Gastroesophageal sphincter (tissue), 4 donors: ENCODE results near the gene C17orf114. TPM values are rescaled to one million over a fixed set of nuclear protein-coding genes. Genes with fewer than 3 reads are reported as not detected.

ENCODE experiments used
- ATAC-seq: fragments of 150-250 bp; one replicate; pipeline ENCODE4 v1.9.1; 2016; ENCODE audit warnings: mild to moderate bottlenecking, moderate library complexity
- H3K27ac ChIP-seq, 4 donors: fragments of 200-600 bp; sonication (generic) in 3 of 4; 1 replicate in 3 of 4; 2 replicates in 1 of 4; pipeline ENCODE4 v1.5.1; 2016 to 2019
- H3K27me3 ChIP-seq: fragments of 200-600 bp; sonication (generic); one replicate; pipeline ENCODE4 v1.5.1; 2019
- H3K36me3 ChIP-seq, 2 donors: fragments of 200-600 bp; sonication (generic); one replicate each; pipeline ENCODE4 v1.5.1; 2019; ENCODE audit warnings: control low read depth in 1 of 2
- H3K4me1 ChIP-seq, 3 donors: fragments of 200-600 bp; sonication (generic); 1 replicate in 2 of 3; 2 replicates in 1 of 3; pipeline ENCODE4 v1.5.1; 2016 to 2019; ENCODE audit warnings: control low read depth in 2 of 3
- H3K4me3 ChIP-seq, 2 donors: fragments of 200-600 bp; sonication (generic); one replicate each; pipeline ENCODE4 v1.5.1; 2019; ENCODE audit warnings: mild to moderate bottlenecking in 1 of 2, moderate library complexity in 1 of 2
- H3K9me3 ChIP-seq, 3 donors: fragments of 200-600 bp; sonication (generic); one replicate each; pipeline ENCODE4 v1.5.1; 2017 to 2019; ENCODE audit warnings: control low read depth in 2 of 3
- CTCF ChIP-seq, 4 experiments: fragments of 200-600 bp in 2 of 4; fragments of 450-650 bp in 2 of 4; sonication (generic) in 1 of 4; IDR thresholded peaks; one replicate each; pipeline ENCODE4 v1.5.1; 2017 to 2019; ENCODE audit warnings: antibody characterized with exemption in 4 of 4, mild to moderate bottlenecking in 2 of 4, moderate library complexity in 2 of 4
- EP300 ChIP-seq: sonication (generic); formaldehyde crosslinking; IDR thresholded peaks from one replicate; pipeline ENCODE4 v1.6.1; 2017; ENCODE audit warnings: antibody characterized with exemption, mild to moderate bottlenecking
- POLR2A ChIP-seq, 2 donors: fragments of 450-650 bp; IDR thresholded peaks; one replicate each; pipeline ENCODE4 v1.6.1; 2017; ENCODE audit warnings: antibody characterized with exemption in 2 of 2, mild to moderate bottlenecking in 2 of 2, moderate library complexity in 1 of 2
- POLR2AphosphoS5 ChIP-seq: sonication (generic); formaldehyde crosslinking; IDR thresholded peaks from one replicate; pipeline ENCODE4 v1.6.1; 2017; ENCODE audit warnings: antibody characterized with exemption
- WGBS, 2 donors: methylation state at CpG; one replicate each; pipeline ENCODE4 v1.1.5; 2018; ENCODE audit warnings: low coverage in 1 of 2; 5-methylcytosine and 5-hydroxymethylcytosine counted together
- total RNA-seq, 4 donors: library from RNA; depleted of rRNA; stranded (reverse); fragments of >200 nt; gene quantifications; one replicate each; pipeline ENCODE4 v1.1.0, GENCODE V29; 2016

The C17orf114 gene

DNA sequence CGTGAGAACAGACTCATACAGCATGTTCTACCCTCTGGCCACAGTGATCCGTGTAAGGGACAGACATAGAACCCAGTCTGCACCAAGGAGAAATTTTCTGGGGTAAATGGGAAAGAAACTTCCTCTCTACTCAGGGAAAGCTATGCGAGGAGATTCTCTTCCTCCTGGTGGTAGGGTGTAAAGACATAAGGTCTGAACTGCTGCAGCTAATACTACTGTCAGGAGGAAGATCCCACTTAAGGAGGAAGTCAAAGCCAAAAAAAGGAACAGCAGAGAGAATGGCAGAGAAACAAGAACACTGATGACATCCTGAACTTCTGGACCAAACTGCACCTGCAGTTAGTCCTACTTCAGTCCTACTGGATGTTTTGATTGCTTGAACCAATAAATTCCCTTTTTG lies 37.5 kb downstream of the C17orf114 start:
- Histone ChIP-seq H3K9me3 (no peaks in the 10 kb centered on the region), H3K36me3 (no peaks in the 10 kb centered on the region), H3K27ac (peak overlapping the region in 1 of 4 donors; percentile 33), H3K4me1 (no peaks in the 10 kb centered on the region), H3K27me3 (peaks cover 39% of the 10 kb centered on the region), H3K4me3 (no peak overlapping the region)
- TF ChIP-seq POLR2AphosphoS5, result no peak
- TF ChIP-seq POLR2A (IDR thresholded peaks at IDR 0.05), result no peak
- TF ChIP-seq EP300, result no peak
- TF ChIP-seq CTCF (IDR thresholded peaks at IDR 0.05), result no peak
- WGBS, 2 donors, result 47 to 58% methylated on average over 2 of the region's 3 CpGs
- ATAC-seq, result peak; percentile 60

GRCh38 chr17:4759776-4760236 lies 42.3 kb downstream of the C17orf114 start:
- no peak for TF ChIP-seq CTCF (IDR thresholded peaks at IDR 0.05)
- no peak for TF ChIP-seq POLR2A (IDR thresholded peaks at IDR 0.05)
- TF ChIP-seq POLR2AphosphoS5, result no peak
- TF ChIP-seq EP300, result no peak
- peaks cover 74% of the 10 kb centered on the region for H3K27me3 ChIP-seq
- H3K4me1 ChIP-seq, result no peaks in the 10 kb centered on the region
- H3K4me3 ChIP-seq, result no peak overlapping the region
- H3K9me3 ChIP-seq, result no peaks in the 10 kb centered on the region
- peak; percentile 43 for ATAC-seq
- no peak overlapping the region for H3K27ac ChIP-seq
- WGBS, 2 donors, result 60 to 87% methylated on average over 5 to 7 of the region's 10 CpGs
- H3K36me3 ChIP-seq, result no peaks in the 10 kb centered on the region

- Histone ChIP-seq H3K4me1 (peaks cover 0 to 1% (median 0%) of the 10 kb centered on the region in 3 donors), H3K27ac (no peak overlapping the region), H3K27me3 (peaks cover 89% of the 10 kb centered on the region), H3K9me3 (no peaks in the 10 kb centered on the region), H3K36me3 (no peaks in the 10 kb centered on the region), H3K4me3 (no peak overlapping the region)
- TF ChIP-seq EP300 (no peak), POLR2AphosphoS5 (no peak), CTCF (IDR thresholded peaks at IDR 0.05) (no peak), POLR2A (IDR thresholded peaks at IDR 0.05) (no peak)
- ATAC-seq, result no peak
- WGBS, 2 donors, result 50 to 72% methylated on average over 1 of the region's 1 CpG
These were observed 48.7 kb downstream of the C17orf114 start for GRCh38 chr17:4753392-4753791.

GRCh38 chr17:4751932-4752331 lies 50.2 kb downstream of the C17orf114 start:
- Histone ChIP-seq H3K9me3 (no peaks in the 10 kb centered on the region), H3K27me3 (peaks cover 86% of the 10 kb centered on the region), H3K4me3 (no peak overlapping the region), H3K27ac (no peak overlapping the region), H3K4me1 (peaks cover 0 to 6% (median 0%) of the 10 kb centered on the region in 3 donors), H3K36me3 (no peaks in the 10 kb centered on the region)
- TF ChIP-seq CTCF (IDR thresholded peaks at IDR 0.05) (no peak), POLR2A (IDR thresholded peaks at IDR 0.05) (no peak), EP300 (no peak), POLR2AphosphoS5 (no peak)
- ATAC-seq, result no peak
- 59 to 82% methylated on average over 2 to 5 of the region's 5 CpGs for WGBS, 2 donors

Other genes starting within 250 kb of the C17orf114 start
- gene MYBBP1A, start 246.9 kb downstream of the C17orf114 start, total RNA-seq, result 10 to 100 TPM; 19.1 to 46.4 (median 40.9) TPM
- 1 to 10 TPM in 1 of 4 donors, under 1 TPM in 2, not detected in 1; 0.27 to 5.9 (median 0.47) TPM for gene GGT6, start 241.8 kb downstream of the C17orf114 start, total RNA-seq
- gene SMTNL2, start 217.8 kb downstream of the C17orf114 start, total RNA-seq, result 1 to 10 TPM; 2.0 to 5.2 (median 3.7) TPM
- under 1 TPM in 1 of 4 donors, not detected in 3; 0.12 TPM for gene ALOX15, start 160.7 kb downstream of the C17orf114 start, total RNA-seq
- gene PELP1, start 98.2 kb downstream of the C17orf114 start, total RNA-seq, result 10 to 100 TPM; 23.7 to 53.4 (median 28.5) TPM
- gene ARRB2, start 91.7 kb downstream of the C17orf114 start, total RNA-seq, result 10 to 100 TPM; 18.7 to 33.6 (median 28.5) TPM
- gene MED11, start 70.9 kb downstream of the C17orf114 start, total RNA-seq, result 10 to 100 TPM; 21.9 to 28.9 (median 22.7) TPM
- 1 to 10 TPM in 1 of 4 donors, under 1 TPM in 2, not detected in 1; 0.31 to 1.2 (median 0.67) TPM for gene ZMYND15, start 62.5 kb downstream of the C17orf114 start, total RNA-seq
- 10 to 100 TPM in 2 of 4 donors, 1 to 10 TPM in 2; 5.3 to 11.6 (median 8.3) TPM for gene CXCL16, start 62.4 kb downstream of the C17orf114 start, total RNA-seq
- gene TM4SF5, start 30.4 kb downstream of the C17orf114 start, total RNA-seq, result not detected
- 1 to 10 TPM in 2 of 4 donors, not detected in 2; 1.3 to 3.5 TPM for gene VMO1, start 16.0 kb downstream of the C17orf114 start, total RNA-seq
- gene GLTPD2, start 13.4 kb downstream of the C17orf114 start, total RNA-seq, result not detected
- gene PSMB6, start 6.2 kb downstream of the C17orf114 start, total RNA-seq, result 100 to 1,000 TPM; 184 to 242 (median 187) TPM
- gene PLD2, start 4.8 kb upstream of the C17orf114 start, total RNA-seq, result 10 to 100 TPM; 10.2 to 21.3 (median 15.7) TPM
- gene MINK1, start 31.0 kb upstream of the C17orf114 start, total RNA-seq, result 10 to 100 TPM; 29.3 to 48.6 (median 46.4) TPM
- gene C17orf107, start 97.2 kb upstream of the C17orf114 start, total RNA-seq, result under 1 TPM; 0.30 to 0.81 (median 0.68) TPM
- gene CHRNE, start 100.8 kb upstream of the C17orf114 start, total RNA-seq, result under 1 TPM in 2 of 4 donors, not detected in 2; 0.23 to 0.67 TPM
- under 1 TPM in 1 of 4 donors, not detected in 3; 0.19 TPM for gene GP1BA, start 129.9 kb upstream of the C17orf114 start, total RNA-seq
- 10 to 100 TPM; 28.7 to 58.9 (median 46.8) TPM for gene SLC25A11, start 137.7 kb upstream of the C17orf114 start, total RNA-seq
- 10 to 100 TPM; 67.3 to 98.8 (median 85.9) TPM for gene RNF167, start 137.9 kb upstream of the C17orf114 start, total RNA-seq
- gene PFN1, start 146.2 kb upstream of the C17orf114 start, total RNA-seq, result 1,000 to 10,000 TPM in 2 of 4 donors, 100 to 1,000 TPM in 2; 920 to 1,441 (median 1,060) TPM
- gene ENO3, start 148.8 kb upstream of the C17orf114 start, total RNA-seq, result 10 to 100 TPM in 2 of 4 donors, 1 to 10 TPM in 2; 1.5 to 16.2 (median 7.6) TPM
- gene SPAG7, start 165.5 kb upstream of the C17orf114 start, total RNA-seq, result 10 to 100 TPM; 35.1 to 77.5 (median 55.2) TPM
- gene CAMTA2, start 185.3 kb upstream of the C17orf114 start, total RNA-seq, result 10 to 100 TPM; 16.7 to 50.0 (median 26.1) TPM
- 1 to 10 TPM in 2 of 4 donors, under 1 TPM in 1, not detected in 1; 0.93 to 4.4 (median 3.8) TPM for gene INCA1, start 195.2 kb upstream of the C17orf114 start, total RNA-seq
- gene KIF1C, start 195.6 kb upstream of the C17orf114 start, total RNA-seq, result 100 to 1,000 TPM; 147 to 302 (median 180) TPM
- not detected for gene SLC52A1, start 233.1 kb upstream of the C17orf114 start, total RNA-seq